ENCODE results near the gene MAEA. TPM values are rescaled to one million over a fixed set of nuclear protein-coding genes. Genes with fewer than 3 reads are reported as not detected.

Gene MAEA
- total and polyA plus RNA-seq, 2 experiments from 2014 or later, result 49.8 to 99.0 TPM

DNA sequence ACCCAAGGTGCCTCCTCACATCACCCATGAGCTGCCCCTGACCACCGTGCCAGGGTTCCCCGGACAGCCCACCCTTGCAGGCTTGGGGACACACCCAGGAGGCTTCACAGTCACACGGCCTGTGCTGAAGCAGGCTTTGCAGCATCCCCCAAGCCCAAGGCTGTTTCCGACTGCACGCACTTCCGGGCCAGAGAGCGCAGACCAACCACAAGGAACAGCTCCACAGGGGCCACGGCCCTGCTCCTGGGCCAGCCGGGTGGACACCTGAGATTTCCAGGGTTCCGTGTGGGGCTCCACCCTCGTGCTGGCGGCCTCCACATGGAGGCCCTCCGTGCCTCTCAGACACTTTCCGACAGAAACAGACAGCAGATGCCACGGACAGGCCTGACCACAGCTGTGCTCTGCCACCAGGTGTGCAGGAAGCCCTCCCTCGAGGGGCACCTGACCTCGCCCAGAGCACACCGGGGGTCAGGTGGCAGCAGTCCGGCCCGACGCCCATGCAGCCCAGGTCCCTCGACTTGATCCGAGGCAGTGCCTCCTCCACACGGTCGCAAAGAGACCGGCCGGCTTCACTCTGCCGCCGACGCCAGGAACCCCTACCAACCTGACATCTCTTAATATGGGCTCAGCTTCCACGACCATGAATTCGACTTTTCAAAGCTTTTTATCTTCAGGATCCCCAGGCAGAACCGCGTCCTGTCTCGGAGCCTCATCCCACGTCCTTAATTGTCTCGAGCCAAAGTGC is 48.8 kb upstream of the MAEA start:
- Mint-ChIP-seq H3K4me1 (no peaks in the 10 kb centered on the region; the same call in 2 of the 3 replicates), H3K9me3 (no peaks in the 10 kb centered on the region), H3K27me3 (ENCODE audit: insufficient read depth, low read depth, poor library complexity) (peaks cover 5% of the 10 kb centered on the region), H3K4me3 (no peak overlapping the region), H3K36me3 (ENCODE audit: low read depth) (peaks cover 24% of the 10 kb centered on the region), H3K27ac (no peak overlapping the region)
- Histone ChIP-seq H3K4me1 (ENCODE audit: insufficient read depth) (no peaks in the 10 kb centered on the region), H3K36me3 (ENCODE audit: insufficient read depth) (no peaks in the 10 kb centered on the region), H4K20me1 (replicated peaks; ENCODE audit: insufficient read depth) (peaks cover 13% of the 10 kb centered on the region), H3K4me3 (no peak overlapping the region), H3K9me2 (ENCODE audit: insufficient read depth) (no peaks in the 10 kb centered on the region), H2AFZ (no peak overlapping the region), H3F3A (replicated peaks; ENCODE audit: low read depth) (no peaks in the 10 kb centered on the region), H3K27me3 (ENCODE audit: insufficient read depth) (no peaks in the 10 kb centered on the region), H3K4me2 (no peak overlapping the region), H3K79me2 (replicated peaks; ENCODE audit: insufficient read depth) (peaks cover 55% of the 10 kb centered on the region), H3K27ac (ENCODE audit: low read depth) (no peak overlapping the region)
- TF ChIP-seq EZH2 (IDR thresholded peaks at IDR 0.05; ENCODE audit: low read depth, unreplicated experiment) (no peak), NANOG (IDR thresholded peaks at IDR 0.05; ENCODE audit: borderline replicate concordance) (no peak), ZNF114 (CRISPR knock-in tag; IDR thresholded peaks at IDR 0.05) (no peak), STAT1 (IDR thresholded peaks at IDR 0.05; ENCODE audit: unreplicated experiment) (no peak), CREB1 (CRISPR knock-in tag; IDR thresholded peaks at IDR 0.05; ENCODE audit: low read depth) (no peak), REST (IDR thresholded peaks at IDR 0.05; ENCODE audit: unreplicated experiment) (no peak), ZNF331 (CRISPR knock-in tag; IDR thresholded peaks at IDR 0.05; ENCODE audit: low read depth) (no peak), JUNB (IDR thresholded peaks at IDR 0.05; ENCODE audit: unreplicated experiment) (no peak), ZNF462 (CRISPR knock-in tag; IDR thresholded peaks at IDR 0.05) (no peak), EZH2phosphoT487 (IDR thresholded peaks at IDR 0.05; ENCODE audit: unreplicated experiment) (no peak), POLR2AphosphoS5 (IDR thresholded peaks at IDR 0.05; ENCODE audit: low read depth) (no peak)
- TF ChIP-seq, protein P1, sequence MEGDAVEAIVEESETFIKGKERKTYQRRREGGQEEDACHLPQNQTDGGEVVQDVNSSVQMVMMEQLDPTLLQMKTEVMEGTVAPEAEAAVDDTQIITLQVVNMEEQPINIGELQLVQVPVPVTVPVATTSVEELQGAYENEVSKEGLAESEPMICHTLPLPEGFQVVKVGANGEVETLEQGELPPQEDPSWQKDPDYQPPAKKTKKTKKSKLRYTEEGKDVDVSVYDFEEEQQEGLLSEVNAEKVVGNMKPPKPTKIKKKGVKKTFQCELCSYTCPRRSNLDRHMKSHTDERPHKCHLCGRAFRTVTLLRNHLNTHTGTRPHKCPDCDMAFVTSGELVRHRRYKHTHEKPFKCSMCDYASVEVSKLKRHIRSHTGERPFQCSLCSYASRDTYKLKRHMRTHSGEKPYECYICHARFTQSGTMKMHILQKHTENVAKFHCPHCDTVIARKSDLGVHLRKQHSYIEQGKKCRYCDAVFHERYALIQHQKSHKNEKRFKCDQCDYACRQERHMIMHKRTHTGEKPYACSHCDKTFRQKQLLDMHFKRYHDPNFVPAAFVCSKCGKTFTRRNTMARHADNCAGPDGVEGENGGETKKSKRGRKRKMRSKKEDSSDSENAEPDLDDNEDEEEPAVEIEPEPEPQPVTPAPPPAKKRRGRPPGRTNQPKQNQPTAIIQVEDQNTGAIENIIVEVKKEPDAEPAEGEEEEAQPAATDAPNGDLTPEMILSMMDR (conservative IDR thresholded peaks at IDR 0.05; ENCODE audit: low read depth in 2 of 2), result no peak
- TF ChIP-seq, protein P2, sequence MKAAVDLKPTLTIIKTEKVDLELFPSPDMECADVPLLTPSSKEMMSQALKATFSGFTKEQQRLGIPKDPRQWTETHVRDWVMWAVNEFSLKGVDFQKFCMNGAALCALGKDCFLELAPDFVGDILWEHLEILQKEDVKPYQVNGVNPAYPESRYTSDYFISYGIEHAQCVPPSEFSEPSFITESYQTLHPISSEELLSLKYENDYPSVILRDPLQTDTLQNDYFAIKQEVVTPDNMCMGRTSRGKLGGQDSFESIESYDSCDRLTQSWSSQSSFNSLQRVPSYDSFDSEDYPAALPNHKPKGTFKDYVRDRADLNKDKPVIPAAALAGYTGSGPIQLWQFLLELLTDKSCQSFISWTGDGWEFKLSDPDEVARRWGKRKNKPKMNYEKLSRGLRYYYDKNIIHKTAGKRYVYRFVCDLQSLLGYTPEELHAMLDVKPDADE (IDR thresholded peaks at IDR 0.05), result no peak
- ATAC-seq, result no peak
- no peak for DNase-seq (ENCODE audit: low spot score)
